Measurements from ENCODE around the gene PPAN.

Gene PPAN

GRCh38 chr19:10112895-10113591 lies 6.9 kb downstream of the PPAN start:
- DNase-seq = peak in 12 of 56 donors; percentile 3 to 41 (median 19)

DNA sequence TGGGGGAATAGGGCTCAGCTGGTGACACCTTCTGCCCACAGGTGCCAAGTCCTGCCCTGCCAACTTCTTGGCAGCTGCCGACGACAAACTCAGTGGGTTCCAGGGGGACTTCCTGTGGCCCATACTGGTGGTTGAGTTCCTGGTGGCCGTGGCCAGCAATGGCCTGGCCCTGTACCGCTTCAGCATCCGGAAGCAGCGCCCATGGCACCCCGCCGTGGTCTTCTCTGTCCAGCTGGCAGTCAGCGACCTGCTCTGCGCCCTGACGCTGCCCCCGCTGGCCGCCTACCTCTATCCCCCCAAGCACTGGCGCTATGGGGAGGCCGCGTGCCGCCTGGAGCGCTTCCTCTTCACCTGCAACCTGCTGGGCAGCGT lies 7.4 kb downstream of the PPAN start:
- DNase-seq = no peak

- no peak for DNase-seq
These were observed 7.9 kb downstream of the PPAN start for GRCh38 chr19:10113964-10114650.

DNA sequence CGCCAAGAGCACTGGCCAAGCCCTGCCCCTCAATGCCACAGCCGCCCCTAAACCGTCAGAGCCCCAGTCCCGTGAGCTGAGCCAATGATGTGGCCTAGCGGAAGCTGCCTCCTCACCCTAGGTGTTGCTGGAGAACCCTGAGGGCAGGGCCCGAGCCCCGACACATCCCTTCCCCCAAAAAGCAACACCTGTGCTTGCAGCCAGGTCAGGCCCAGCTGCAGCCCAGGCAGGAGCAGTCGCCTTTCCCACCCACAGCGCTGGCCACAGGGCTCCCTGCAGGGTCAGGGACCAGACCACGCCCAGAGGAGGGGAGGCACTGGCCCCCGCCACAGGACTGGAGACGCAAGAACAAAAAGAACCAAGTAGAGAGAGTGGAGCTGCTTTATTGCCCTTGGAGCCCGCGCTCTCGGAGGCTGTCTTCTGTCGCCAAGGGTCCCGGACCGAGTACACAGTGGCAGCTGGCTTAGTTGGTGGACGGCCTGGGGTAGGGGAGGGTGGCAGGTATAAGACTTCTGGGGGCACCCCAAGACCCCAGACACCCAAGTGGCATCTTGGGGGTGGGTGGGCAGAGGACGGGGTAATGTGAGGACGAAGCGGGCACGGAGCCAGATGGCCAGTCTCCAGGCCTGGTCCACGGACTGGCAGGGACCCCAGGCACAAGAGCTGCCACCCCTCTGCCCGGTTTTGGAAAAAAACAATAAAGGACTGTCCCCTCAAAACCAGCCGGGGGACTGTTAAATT lies 8.7 kb downstream of the PPAN start:
- peak in 1 of 56 donors; percentile 21 for DNase-seq

- no peak for DNase-seq
These were observed 9.4 kb downstream of the PPAN start for GRCh38 chr19:10115392-10116084.

DNA sequence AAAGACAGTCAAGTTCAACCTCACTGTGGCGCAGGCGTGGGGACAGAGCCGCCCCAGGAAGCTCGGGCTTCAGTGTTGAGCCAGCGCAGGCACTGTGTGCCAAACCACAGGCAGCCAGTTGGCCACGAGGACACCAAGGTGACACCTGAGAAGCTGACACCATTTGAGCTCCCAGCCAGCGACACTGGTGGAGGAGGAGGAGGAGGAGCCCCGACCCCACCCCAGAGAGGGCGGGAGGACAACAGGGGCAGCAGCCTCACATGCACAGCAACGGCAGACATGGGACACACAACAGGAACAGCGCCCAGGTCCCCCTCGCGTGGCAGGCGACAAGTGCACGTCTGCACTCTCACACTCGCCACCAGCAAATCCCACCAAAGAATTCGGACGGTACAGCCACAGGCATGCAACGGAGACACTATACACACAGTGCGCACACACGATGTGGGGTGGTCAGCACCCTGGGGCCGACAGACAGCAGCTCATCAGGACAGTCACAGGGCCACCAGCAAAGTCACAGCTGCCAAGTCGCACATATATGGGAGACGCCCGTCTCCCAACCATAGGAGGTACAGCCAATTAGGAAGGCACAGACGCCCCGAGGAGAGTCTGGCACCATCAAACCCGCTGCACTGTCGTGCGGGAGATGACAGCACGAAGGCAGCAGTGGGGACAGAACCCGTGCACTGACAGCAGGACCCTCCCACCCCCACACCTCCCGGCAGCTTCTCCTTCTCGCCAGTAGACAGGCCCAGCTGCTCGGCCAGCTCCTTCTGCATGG lies 10.1 kb downstream of the PPAN start:
- no peak for DNase-seq

DNA sequence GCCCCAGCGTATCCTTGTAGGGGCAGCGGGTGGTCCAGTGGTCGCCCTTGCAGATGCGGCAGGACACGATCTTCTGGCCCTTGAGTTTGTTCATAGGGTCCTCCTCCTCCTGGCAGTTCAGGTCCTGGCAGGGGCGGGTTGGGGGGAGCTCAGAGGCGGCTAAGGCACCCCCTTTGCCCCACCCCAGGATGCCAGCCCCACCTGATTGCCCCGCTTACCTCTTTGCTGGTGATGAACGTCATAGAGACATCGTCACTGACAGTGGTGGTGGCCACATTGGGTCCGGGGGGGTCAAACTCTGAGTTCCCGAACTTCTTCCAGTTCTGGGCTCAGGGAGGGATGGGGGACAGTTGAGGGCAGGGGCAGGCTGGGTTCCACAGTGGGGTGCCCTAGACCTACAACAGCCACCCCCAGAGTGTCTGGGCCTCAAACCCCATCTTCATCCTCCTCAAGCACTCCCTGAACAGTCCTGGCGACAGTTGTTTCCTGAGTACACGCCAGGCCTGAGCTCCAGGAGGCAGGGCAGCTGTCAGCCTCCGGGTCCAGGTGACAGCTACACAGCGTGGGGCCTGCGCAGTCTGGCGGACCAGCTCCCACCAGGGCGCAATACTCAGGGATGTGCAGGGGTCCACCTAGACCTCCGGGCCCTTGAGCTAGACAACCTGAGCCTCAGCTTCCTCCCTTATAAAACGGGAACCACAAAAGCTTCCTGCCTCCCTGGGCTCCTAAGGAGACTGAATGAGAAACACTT lies 10.9 kb downstream of the PPAN start:
- no peak for DNase-seq

- no peak for DNase-seq
These were observed 12.8 kb downstream of the PPAN start for GRCh38 chr19:10118960-10119359.

- DNase-seq = no peak
These were observed 14.5 kb downstream of the PPAN start for GRCh38 chr19:10120538-10121189.

DNA sequence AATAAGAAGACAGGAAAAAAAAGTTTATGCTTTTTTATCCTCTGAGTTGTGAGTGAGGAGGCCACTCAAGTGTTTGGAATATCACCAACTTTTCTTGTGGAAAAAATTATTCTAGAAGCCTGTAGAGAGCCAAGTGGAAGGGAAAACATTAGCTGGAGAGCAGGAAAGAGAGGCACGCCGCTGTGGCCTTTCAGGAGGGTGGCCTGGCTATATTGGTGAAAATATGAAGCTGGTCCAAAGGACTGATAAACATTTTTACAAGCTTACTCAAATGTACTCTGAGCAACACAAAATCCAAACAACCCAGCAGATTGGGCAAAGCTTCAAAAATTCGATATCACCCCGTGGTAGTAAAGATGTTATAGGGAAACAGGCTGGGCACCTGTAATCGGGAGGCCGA lies 15.9 kb downstream of the PPAN start:
- DNase-seq = no peak

DNA sequence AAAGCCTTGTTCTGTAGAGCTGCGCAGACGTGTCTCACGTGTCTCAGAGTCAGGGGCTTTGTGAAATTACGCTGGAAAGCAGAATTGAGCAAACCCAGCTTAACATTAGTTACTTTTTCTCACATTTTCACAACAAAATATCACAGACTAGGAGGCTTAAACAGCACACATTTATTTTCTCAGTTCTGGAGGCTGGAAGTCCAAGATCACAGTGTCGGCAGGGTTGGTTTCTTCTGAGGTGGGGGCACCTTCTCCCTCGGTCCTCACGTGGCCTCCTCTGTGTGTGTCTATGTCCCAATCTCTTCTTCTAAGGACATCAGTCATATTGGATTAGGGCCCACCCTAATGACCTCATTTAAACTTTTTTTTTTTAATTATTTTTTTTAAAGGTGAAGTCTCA lies 18.3 kb downstream of the PPAN start:
- no peak for DNase-seq

DNA sequence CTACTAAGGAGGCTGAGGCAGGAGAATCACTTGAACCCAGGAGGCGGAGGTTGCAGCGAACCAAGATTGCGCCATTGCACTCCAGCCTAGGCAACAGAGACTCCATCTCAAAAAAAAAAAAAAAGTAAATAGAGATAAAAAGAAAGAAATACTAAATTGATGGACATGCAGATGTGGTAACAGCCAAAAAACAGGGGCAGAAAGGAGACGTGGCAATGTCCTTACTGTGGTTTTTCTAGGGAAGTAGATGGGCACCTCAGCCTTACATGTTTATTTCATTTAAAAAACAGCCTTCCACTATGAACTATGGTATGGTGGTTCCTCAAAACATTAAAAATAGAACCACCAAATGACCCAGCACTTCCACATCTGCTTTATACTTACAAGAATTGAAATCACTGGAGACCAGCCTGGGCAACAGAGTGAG lies 20.1 kb downstream of the PPAN start:
- DNase-seq = no peak

DNA sequence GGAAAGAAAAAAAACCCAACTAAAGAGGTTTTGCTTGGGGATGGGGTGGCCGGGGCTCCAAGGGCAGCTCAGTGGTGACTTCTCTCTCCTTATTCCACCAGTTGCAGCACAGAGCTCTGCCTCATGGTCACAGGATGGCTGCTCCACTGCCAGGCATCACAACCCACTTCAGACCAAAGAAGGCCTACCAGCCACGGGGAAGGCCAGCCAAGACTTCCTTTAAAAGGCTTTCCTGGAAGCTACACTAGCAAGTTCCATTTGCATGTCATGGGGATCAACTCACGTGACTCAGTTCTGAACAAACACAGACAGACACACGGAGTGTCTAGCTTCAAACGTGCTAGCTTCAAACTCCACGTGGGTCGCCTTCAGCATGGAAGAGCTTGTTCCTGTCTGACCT lies 26.7 kb downstream of the PPAN start:
- DNase-seq = no peak

- DNase-seq = no peak
These were observed 27.4 kb downstream of the PPAN start for GRCh38 chr19:10133596-10133995.

DNA sequence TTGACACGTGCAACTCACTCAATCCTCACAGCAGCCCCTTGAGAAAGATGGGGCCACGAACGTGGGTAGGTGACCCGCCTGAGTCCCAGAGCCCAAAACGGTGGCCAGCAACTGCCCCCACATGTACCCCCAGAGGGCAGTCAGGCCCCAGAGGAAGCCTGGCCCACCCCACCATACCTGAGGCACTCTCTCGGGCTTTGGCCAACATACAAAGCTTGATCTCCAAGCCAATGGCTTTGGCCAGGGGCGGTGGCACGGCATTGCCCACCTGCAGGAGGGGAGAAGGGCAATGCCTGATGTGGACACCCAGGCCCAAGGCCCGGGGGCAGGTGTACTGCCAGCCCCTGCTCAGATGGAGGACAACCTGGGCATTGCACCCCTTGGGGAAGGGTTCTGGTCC lies 27.9 kb downstream of the PPAN start:
- no peak for DNase-seq

GRCh38 chr19:10135551-10136334 lies 29.6 kb downstream of the PPAN start:
- no peak for DNase-seq

DNA sequence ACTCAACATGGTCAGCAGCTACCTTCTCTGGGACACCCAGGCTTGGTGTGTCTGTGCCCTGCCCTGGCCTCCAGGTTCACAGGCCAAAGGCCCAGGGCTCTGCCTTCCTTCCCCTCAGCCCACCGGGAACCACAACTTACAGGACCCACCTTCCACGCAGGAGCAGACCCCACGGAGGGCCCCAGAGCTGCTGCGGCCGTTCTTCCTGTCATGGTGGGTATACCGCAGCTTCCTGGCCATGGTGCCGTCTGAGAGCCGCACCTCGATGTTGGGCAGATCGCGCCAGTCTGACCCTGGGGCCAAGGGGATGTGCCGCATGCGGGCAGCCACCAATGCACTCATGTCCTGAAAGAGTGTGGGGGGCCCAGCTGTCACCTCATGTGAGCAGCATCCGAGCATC lies 30.8 kb downstream of the PPAN start:
- no peak for DNase-seq

DNA sequence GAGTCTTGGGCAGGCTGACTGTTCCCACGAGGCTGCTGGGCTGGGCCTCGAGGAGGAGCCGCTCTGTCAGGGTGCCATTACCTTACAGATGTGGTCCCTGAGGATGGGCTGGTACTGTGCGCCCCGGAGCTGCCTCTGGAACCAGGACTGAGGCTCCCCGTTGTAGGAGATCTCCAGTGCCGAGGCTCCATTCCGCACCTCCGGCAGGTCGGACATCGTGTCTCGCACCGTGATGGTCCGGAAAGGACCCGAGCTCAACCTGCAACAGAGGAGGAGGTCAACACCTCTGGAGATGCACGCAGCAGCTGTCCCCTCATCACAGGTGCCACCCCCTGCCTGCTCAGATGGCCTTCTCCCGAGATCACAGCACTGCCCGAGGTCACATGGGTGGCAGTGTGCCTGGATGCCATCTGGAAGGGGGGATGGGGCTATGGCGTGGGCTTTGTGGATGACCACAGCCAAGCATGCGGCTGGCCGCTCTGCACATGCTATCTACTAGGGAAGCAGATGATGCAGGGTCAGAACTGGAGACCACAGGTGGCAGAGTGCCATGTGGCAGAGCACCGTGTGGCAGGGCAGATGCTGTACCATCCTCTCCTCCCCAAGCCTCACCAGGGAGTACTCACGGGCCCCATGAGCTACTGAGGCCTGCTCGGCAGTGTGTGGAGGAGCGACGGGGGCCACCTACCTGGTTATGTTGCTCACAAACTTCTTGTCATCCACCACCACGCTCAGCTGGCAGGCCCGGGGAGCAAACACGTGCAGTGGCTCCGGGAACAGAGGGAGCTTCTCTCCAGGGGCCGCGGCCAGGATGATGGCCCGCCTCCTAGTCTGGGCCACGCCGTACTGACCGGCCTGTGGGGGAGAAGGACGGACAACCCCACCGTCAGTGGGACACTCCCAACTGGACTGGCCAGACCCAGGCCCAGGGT lies 31.9 kb downstream of the PPAN start:
- peak in 37 of 56 donors; percentile 1 to 83 (median 39) for DNase-seq

Measured in amygdala (tissue), 56 donors.